Measurements from ENCODE around the gene PLCH2. TPM values are rescaled to one million over a fixed set of nuclear protein-coding genes. Genes with fewer than 3 reads are reported as not detected.

The PLCH2 gene
- total RNA-seq, 4 donors from 2014 or later = 0.29 to 2.2 (median 0.76) TPM

- TF ChIP-seq CTCF (IDR thresholded peaks at IDR 0.05) (no peak), POLR2A (IDR thresholded peaks at IDR 0.05) (no peak)
- Histone ChIP-seq H3K27me3 (no peaks in the 10 kb centered on the region), H3K36me3 (no peaks in the 10 kb centered on the region), H3K4me3 (replicated peaks in 1 of 3) (no peak overlapping the region), H3K4me1 (no peaks in the 10 kb centered on the region), H3K9me3 (no peaks in the 10 kb centered on the region), H3K27ac (no peak overlapping the region)
- WGBS, 2 donors = 73 to 100% methylated on average over 1 to 2 of the region's 13 CpGs
- intact Hi-C loops (cut with DNase I) = no loop called here
- no peak for DNase-seq
Observed at GRCh38 chr1:2492091-2492490, 16.0 kb downstream of the PLCH2 start.

GRCh38 chr1:2493218-2493617 is 17.1 kb downstream of the PLCH2 start:
- WGBS, 2 donors = 44 to 80% methylated on average over 5 to 18 of the region's 19 CpGs

GRCh38 chr1:2493691-2494322 is 17.7 kb downstream of the PLCH2 start:
- TF ChIP-seq POLR2A (IDR thresholded peaks at IDR 0.05) = no peak
- 77 to 83% methylated on average over 22 to 23 of the region's 24 CpGs for WGBS, 2 donors
- no peak for DNase-seq
- Histone ChIP-seq H3K4me1 (no peaks in the 10 kb centered on the region), H3K27me3 (no peaks in the 10 kb centered on the region), H3K9me3 (no peaks in the 10 kb centered on the region), H3K4me3 (replicated peaks in 1 of 3) (no peak overlapping the region), H3K27ac (no peak overlapping the region), H3K36me3 (no peaks in the 10 kb centered on the region)
- intact Hi-C loops (cut with DNase I) = no loop called here

More at GRCh38 chr1:2493218-2493617, 17.1 kb downstream of the PLCH2 start:
- Histone ChIP-seq H3K27ac (no peak overlapping the region), H3K27me3 (no peaks in the 10 kb centered on the region), H3K36me3 (no peaks in the 10 kb centered on the region), H3K9me3 (no peaks in the 10 kb centered on the region), H3K4me1 (no peaks in the 10 kb centered on the region), H3K4me3 (replicated peaks in 1 of 3) (no peak overlapping the region)
- TF ChIP-seq POLR2A (IDR thresholded peaks at IDR 0.05) (no peak), CTCF (IDR thresholded peaks at IDR 0.05) (no peak)
- DNase-seq = no peak
- intact Hi-C loops (cut with DNase I) = no loop called here

- Histone ChIP-seq H3K4me3 (replicated peaks in 1 of 3) (no peak overlapping the region), H3K36me3 (no peaks in the 10 kb centered on the region), H3K9me3 (no peaks in the 10 kb centered on the region), H3K27me3 (no peaks in the 10 kb centered on the region), H3K4me1 (no peaks in the 10 kb centered on the region), H3K27ac (no peak overlapping the region)
- no peak for TF ChIP-seq POLR2A (IDR thresholded peaks at IDR 0.05)
- 83 to 88% methylated on average over 19 of the region's 19 CpGs for WGBS, 2 donors
- intact Hi-C loops (cut with DNase I) = no loop called here
- DNase-seq = no peak
Observed at GRCh38 chr1:2494323-2494693, 18.2 kb downstream of the PLCH2 start.

GRCh38 chr1:2495026-2495425 is 18.9 kb downstream of the PLCH2 start:
- intact Hi-C loops (cut with DNase I) = no loop called here
- WGBS, 2 donors = 92 to 96% methylated on average over 5 to 7 of the region's 12 CpGs
- H3K4me3 ChIP-seq (replicated peaks in 1 of 3) = no peak overlapping the region
- TF ChIP-seq POLR2A (IDR thresholded peaks at IDR 0.05) (no peak), CTCF (IDR thresholded peaks at IDR 0.05) (no peak)
- no peak overlapping the region for H3K27ac ChIP-seq
- DNase-seq = no peak
- H3K4me1 ChIP-seq = no peaks in the 10 kb centered on the region
- no peaks in the 10 kb centered on the region for H3K36me3 ChIP-seq
- no peaks in the 10 kb centered on the region for H3K27me3 ChIP-seq
- H3K9me3 ChIP-seq = no peaks in the 10 kb centered on the region

GRCh38 chr1:2495546-2495945 is 19.5 kb downstream of the PLCH2 start:
- no peaks in the 10 kb centered on the region for H3K4me1 ChIP-seq
- DNase-seq = no peak
- no peaks in the 10 kb centered on the region for H3K27me3 ChIP-seq
- no peak for TF ChIP-seq POLR2A (IDR thresholded peaks at IDR 0.05)
- no peak for TF ChIP-seq CTCF (IDR thresholded peaks at IDR 0.05)
- 84 to 90% methylated on average over 9 to 12 of the region's 12 CpGs for WGBS, 2 donors
- H3K4me3 ChIP-seq (replicated peaks in 1 of 3) = no peak overlapping the region
- intact Hi-C loops (cut with DNase I) = no loop called here
- no peaks in the 10 kb centered on the region for H3K9me3 ChIP-seq
- no peaks in the 10 kb centered on the region for H3K36me3 ChIP-seq
- H3K27ac ChIP-seq = no peak overlapping the region
